IMR-90 (cell line): ENCODE measurements around the gene EFNA5. TPM values are rescaled to one million over a fixed set of nuclear protein-coding genes. Genes with fewer than 3 reads are reported as not detected.

Experiments
- ATAC-seq: fragments of 200-7000 bp; cut with Tn5 transposase; 2 replicates; pipeline ENCODE4 v1.9.1; 2020; ENCODE audit warnings: low read depth, mild to moderate bottlenecking, moderate library complexity
- BruUV-seq: library from RNA; stranded (reverse); fragments of 400-500 nt; replicated peaks from 2 replicates; lab custom pipeline; 2021; lab: Mats Ljungman, UMichigan
- CTCF ChIA-PET: fragments of 300-600 bp; formaldehyde crosslinking; extraction: SDS; loops from one replicate; lab custom pipeline; 2021; ENCODE audit warnings: antibody characterized with exemption; lab: Yijun Ruan, JAX
- POLR2A ChIA-PET: fragments of 300-600 bp; sonication (Branson Sonifier 250); formaldehyde crosslinking; loops from one replicate; lab custom pipeline; 2022; ENCODE audit warnings: antibody characterized with exemption; ENCODE audit not compliant: unreplicated experiment; lab: Charles Lee
- DNase-seq: peaks from one replicate; pipeline ENCODE4 v3.0.0; 2013
- H2AFZ ChIP-seq: replicated peaks from 2 replicates; pipeline ENCODE3; 2013; ENCODE audit warnings: low read length, mild to moderate bottlenecking; ENCODE audit not compliant: poor library complexity
- H2AK5ac ChIP-seq: 2 replicates; pipeline ENCODE4 v1.6.1; 2013; ENCODE audit warnings: low read depth, low read length, inconsistent platforms
- H2AK9ac ChIP-seq: replicated peaks from 2 replicates; pipeline ENCODE3; 2013; ENCODE audit warnings: mild to moderate bottlenecking, low read depth, low read length, moderate library complexity; ENCODE audit not compliant: poor library complexity
- H2BK120ac ChIP-seq: 2 replicates; pipeline ENCODE4 v1.6.1; 2013; ENCODE audit warnings: low read depth, low read length, inconsistent platforms
- H2BK15ac ChIP-seq: 3 replicates; pipeline ENCODE4 v1.6.1; 2013; ENCODE audit warnings: low read depth, low read length, inconsistent platforms
- H2BK20ac ChIP-seq: 2 replicates; pipeline ENCODE4 v1.6.1; 2013; ENCODE audit warnings: low read depth, mild to moderate bottlenecking, inconsistent platforms, low read length, moderate library complexity
- H2BK5ac ChIP-seq: 2 replicates; pipeline ENCODE4 v1.6.1; 2013; ENCODE audit warnings: mild to moderate bottlenecking, low read depth, low read length, inconsistent platforms; ENCODE audit not compliant: poor library complexity, severe bottlenecking
- H3K14ac ChIP-seq: replicated peaks from 2 replicates; pipeline ENCODE4 v1.6.1; 2013; ENCODE audit warnings: low read depth, low read length, inconsistent platforms
- H3K18ac ChIP-seq: 2 replicates; pipeline ENCODE4 v1.6.1; 2013; ENCODE audit warnings: low read depth, low read length, control low read depth
- H3K23ac ChIP-seq: 2 replicates; pipeline ENCODE4 v1.6.1; 2013; ENCODE audit warnings: low read depth, low read length, inconsistent platforms
- H3K27ac ChIP-seq: 2 replicates; pipeline ENCODE4 v1.5.1; 2013; ENCODE audit warnings: mild to moderate bottlenecking, control low read depth, low read length; ENCODE audit not compliant: insufficient read depth
- H3K27me3 ChIP-seq: 2 replicates; pipeline ENCODE4 v1.6.1; 2013; ENCODE audit warnings: low read length; ENCODE audit not compliant: control insufficient read depth, insufficient read depth
- H3K36me3 ChIP-seq: 2 replicates; pipeline ENCODE4 v1.6.1; 2013; ENCODE audit warnings: low read length, mixed read lengths; ENCODE audit not compliant: control insufficient read depth, insufficient read depth
- H3K4ac ChIP-seq: 2 replicates; pipeline ENCODE4 v1.6.1; 2013; ENCODE audit warnings: low read depth, low read length, inconsistent platforms
- H3K4me1 ChIP-seq: 2 replicates; pipeline ENCODE4 v1.6.1; 2013; ENCODE audit warnings: low read length, mixed read lengths; ENCODE audit not compliant: control insufficient read depth, insufficient read depth
- H3K4me2 ChIP-seq: 2 replicates; pipeline ENCODE4 v1.6.1; 2013; ENCODE audit warnings: low read depth, mild to moderate bottlenecking, control low read depth, low read length, moderate library complexity
- H3K4me3 ChIP-seq: 2 replicates; pipeline ENCODE4 v1.5.1; 2013; ENCODE audit warnings: low read depth, mild to moderate bottlenecking, control low read depth, low read length, moderate library complexity; ENCODE audit not compliant: insufficient read depth
- H3K56ac ChIP-seq: 2 replicates; pipeline ENCODE4 v1.6.1; 2013; ENCODE audit warnings: low read length, inconsistent platforms; ENCODE audit not compliant: insufficient read depth; ENCODE audit errors: extremely low read depth
- H3K79me1 ChIP-seq, 2 experiments: 2 replicates each; pipeline ENCODE4 v1.6.1; 2013; ENCODE audit warnings: low read length in 2 of 2, inconsistent platforms in 1 of 2, low read depth in 1 of 2
- H3K9ac ChIP-seq: 2 replicates; pipeline ENCODE4 v1.6.1; 2013; ENCODE audit warnings: low read depth, low read length, control low read depth
- H3K9me1 ChIP-seq: 2 replicates; pipeline ENCODE4 v1.6.1; 2013; ENCODE audit warnings: low read length, inconsistent platforms; ENCODE audit not compliant: insufficient read depth
- H3K9me3 ChIP-seq: 2 replicates; pipeline ENCODE4 v1.6.1; 2013; ENCODE audit warnings: low read length; ENCODE audit not compliant: control insufficient read depth, insufficient read depth
- H4K20me1 ChIP-seq: 2 replicates; pipeline ENCODE4 v1.6.1; 2013; ENCODE audit warnings: low read length, inconsistent platforms; ENCODE audit not compliant: insufficient read depth
- H4K5ac ChIP-seq: 2 replicates; pipeline ENCODE4 v1.6.1; 2013; ENCODE audit warnings: mild to moderate bottlenecking, low read depth, low read length, control low read depth
- H4K8ac ChIP-seq, 2 experiments: 2 replicates each; pipeline ENCODE4 v1.6.1; 2013; ENCODE audit warnings: low read depth in 2 of 2, low read length in 2 of 2, control low read depth in 1 of 2, inconsistent platforms in 1 of 2
- H4K91ac ChIP-seq: 2 replicates; pipeline ENCODE4 v1.6.1; 2013; ENCODE audit warnings: low read depth, low read length, inconsistent platforms; ENCODE audit not compliant: insufficient read depth
- CEBPB ChIP-seq: IDR thresholded peaks from 2 replicates; pipeline ENCODE4 v1.6.1; 2012; ENCODE audit warnings: low read depth, low read length, improper control_type of control experiment
- WGBS, 2 experiments: methylation state at CpG; one replicate each; pipeline versions ENCODE4 v1.1.5 to v1.1.7; 2013; ENCODE audit warnings: missing lambda C conversion rate in 2 of 2; ENCODE audit not compliant: insufficient read length in 1 of 2; ENCODE audit errors: extremely low coverage in 2 of 2; 5-methylcytosine and 5-hydroxymethylcytosine counted together
- dilution Hi-C: fragments of 300-500 bp; cut with HindIII; formaldehyde crosslinking; loops from one replicate; pipeline ENCODE4 v1.14.3; 2018; ENCODE audit warnings: low sequenced_read_pairs; ENCODE audit not compliant: unreplicated experiment
- in situ Hi-C: fragments of 300-500 bp; cut with MboI; formaldehyde crosslinking; loops from 3 replicates; pipeline ENCODE4 v1.14.3; 2019; ENCODE audit warnings: low sequenced_read_pairs, inconsistent platforms, mixed read lengths
- intact Hi-C: fragments of 100-400 bp; cut with micrococcal nuclease; formaldehyde crosslinking; loops from 2 replicates; pipeline ENCODE4 v1.10.0; 2022
- polyA plus RNA-seq, 3 experiments: library from polyadenylated mRNA; depleted of rRNA; stranded (reverse); fragments of >200 nt; gene quantifications; 2 replicates each; pipeline ENCODE4 v1.2.3, GENCODE V29; 2012; ENCODE audit warnings: low replicate concordance in 1 of 3
- total RNA-seq: library from RNA; depleted of rRNA; stranded (reverse); fragments of >200 nt; gene quantifications from 2 replicates; pipeline ENCODE4 v1.2.3, GENCODE V29; 2012
- TF ChIP-seq, protein P1 (sequence below): conservative IDR thresholded peaks from 2 replicates; pipeline ENCODE4 v1.5.1; 2012; ENCODE audit warnings: mild to moderate bottlenecking, low read depth, low read length, improper control_type of control experiment

EFNA5 gene
- total and polyA plus RNA-seq, 2 of the 4 experiments (the other 2 are of a cell fraction), result 1.5 to 1.6 TPM

DNA sequence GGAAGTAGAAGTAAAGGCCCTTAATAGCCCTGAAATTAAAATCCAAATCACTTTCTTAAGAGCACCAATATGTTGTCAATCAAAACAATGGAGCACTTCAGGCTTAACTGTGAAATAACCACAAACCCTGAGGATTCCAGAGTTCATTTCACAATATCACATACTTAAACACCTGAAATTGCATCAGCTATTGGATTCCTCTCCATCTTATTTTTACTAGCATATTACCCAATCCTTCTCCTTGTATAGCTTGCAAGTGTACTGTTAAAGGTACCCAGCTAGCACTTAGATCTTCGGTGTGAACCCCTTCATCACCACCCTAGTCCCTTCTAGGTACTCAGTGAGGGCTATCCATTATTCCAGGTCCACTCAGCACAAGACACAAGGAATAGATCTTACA is 287.3 kb downstream of the EFNA5 start:
- H2BK20ac ChIP-seq, result peak overlapping the region; percentile 60; the same call in 1 of the 2 replicates
- H3K9me1 ChIP-seq, result peaks cover 4% of the 10 kb centered on the region
- H3K56ac ChIP-seq, result no peak overlapping the region
- H3K14ac ChIP-seq, result 0 out of 2 replicates have a peak overlapping the region, but pooled peaks have one; percentile 6
- H3K9ac ChIP-seq, result no peak overlapping the region
- H2AK9ac ChIP-seq, result no peak overlapping the region
- in situ Hi-C loops, result no loop called here
- WGBS, 2 experiments, result no CpG with 5 or more reads among the region's 1 CpG
- no peak overlapping the region for H4K5ac ChIP-seq
- CTCF ChIA-PET, result no interaction called here
- no peaks in the 10 kb centered on the region for H4K20me1 ChIP-seq
- H2BK5ac ChIP-seq, result no peak overlapping the region
- 0 out of 2 replicates have a peak overlapping the region, but pooled peaks have one; percentile 20 for H3K4ac ChIP-seq
- ATAC-seq (no peak), DNase-seq (no peak)
- no peak overlapping the region for H3K27ac ChIP-seq
- peak overlapping the region; percentile 70; the same call in 1 of the 2 replicates for H2BK120ac ChIP-seq
- no peak overlapping the region for H3K4me2 ChIP-seq
- no peak overlapping the region for H4K8ac ChIP-seq
- no peaks in the 10 kb centered on the region for H3K27me3 ChIP-seq
- no peak overlapping the region for H3K23ac ChIP-seq
- intact Hi-C loops, result no loop called here
- H3K18ac ChIP-seq, result no peak overlapping the region
- no TSS peak for BruUV-seq
- dilution Hi-C loops, result no loop called here
- no peaks in the 10 kb centered on the region for H3K36me3 ChIP-seq
- H4K91ac ChIP-seq, result 0 out of 2 replicates have a peak overlapping the region, but pooled peaks have one; percentile 39
- no peaks in the 10 kb centered on the region for H3K9me3 ChIP-seq
- no peak overlapping the region for H3K4me3 ChIP-seq
- H2BK15ac ChIP-seq, result peak overlapping the region; percentile 60; the same call in 1 of the 3 replicates
- TF ChIP-seq, protein P1, sequence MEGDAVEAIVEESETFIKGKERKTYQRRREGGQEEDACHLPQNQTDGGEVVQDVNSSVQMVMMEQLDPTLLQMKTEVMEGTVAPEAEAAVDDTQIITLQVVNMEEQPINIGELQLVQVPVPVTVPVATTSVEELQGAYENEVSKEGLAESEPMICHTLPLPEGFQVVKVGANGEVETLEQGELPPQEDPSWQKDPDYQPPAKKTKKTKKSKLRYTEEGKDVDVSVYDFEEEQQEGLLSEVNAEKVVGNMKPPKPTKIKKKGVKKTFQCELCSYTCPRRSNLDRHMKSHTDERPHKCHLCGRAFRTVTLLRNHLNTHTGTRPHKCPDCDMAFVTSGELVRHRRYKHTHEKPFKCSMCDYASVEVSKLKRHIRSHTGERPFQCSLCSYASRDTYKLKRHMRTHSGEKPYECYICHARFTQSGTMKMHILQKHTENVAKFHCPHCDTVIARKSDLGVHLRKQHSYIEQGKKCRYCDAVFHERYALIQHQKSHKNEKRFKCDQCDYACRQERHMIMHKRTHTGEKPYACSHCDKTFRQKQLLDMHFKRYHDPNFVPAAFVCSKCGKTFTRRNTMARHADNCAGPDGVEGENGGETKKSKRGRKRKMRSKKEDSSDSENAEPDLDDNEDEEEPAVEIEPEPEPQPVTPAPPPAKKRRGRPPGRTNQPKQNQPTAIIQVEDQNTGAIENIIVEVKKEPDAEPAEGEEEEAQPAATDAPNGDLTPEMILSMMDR, result no peak
- TF ChIP-seq CEBPB, result peak; percentile 33; the same call in 1 of the 2 replicates
- POLR2A ChIA-PET, result no interaction called here
- peaks cover 7% of the 10 kb centered on the region for H3K4me1 ChIP-seq
- peak overlapping the region; percentile 60; the same call in 1 of the 2 replicates for H2AK5ac ChIP-seq
- no peak overlapping the region for H2AFZ ChIP-seq
- H3K79me1 ChIP-seq, result no peaks in the 10 kb centered on the region
